Liver (tissue), 9 donors: Measurements from ENCODE around the gene ADAP1. TPM values are rescaled to one million over a fixed set of nuclear protein-coding genes. Genes with fewer than 3 reads are reported as not detected.

Experiments
- DNase-seq: peaks from one replicate; pipeline ENCODE4 v3.0.0-alpha.2; 2017; ENCODE audit warnings: low spot score
- H3K27ac ChIP-seq, 2 donors: one replicate each; pipeline ENCODE4 v1.7.0; 2013; ENCODE audit warnings: inconsistent platforms in 2 of 2, low read length in 2 of 2, control low read depth in 1 of 2, low read depth in 1 of 2, mild to moderate bottlenecking in 1 of 2
- H3K27me3 ChIP-seq, 4 donors: one replicate each; pipeline versions ENCODE4 v1.6.1 to v1.7.0; 2013; ENCODE audit warnings: low read length in 3 of 4, inconsistent platforms in 1 of 4, mild to moderate bottlenecking in 1 of 4, moderate library complexity in 1 of 4; ENCODE audit not compliant: control insufficient read depth in 4 of 4, insufficient read depth in 4 of 4
- H3K36me3 ChIP-seq, 4 donors: one replicate each; pipeline versions ENCODE4 v1.6.1 to v1.7.0; 2013; ENCODE audit warnings: low read length in 3 of 4, mild to moderate bottlenecking in 3 of 4, low read depth in 1 of 4, moderate library complexity in 1 of 4; ENCODE audit not compliant: control insufficient read depth in 4 of 4, insufficient read depth in 3 of 4
- H3K4me1 ChIP-seq, 4 donors: one replicate each; pipeline versions ENCODE4 v1.6.1 to v1.7.0; 2013; ENCODE audit warnings: low read length in 3 of 4, mild to moderate bottlenecking in 3 of 4, moderate library complexity in 1 of 4; ENCODE audit not compliant: control insufficient read depth in 4 of 4, insufficient read depth in 4 of 4
- H3K4me3 ChIP-seq, 3 donors: one replicate each; pipeline versions ENCODE4 v1.6.1 to v1.7.0; 2013; ENCODE audit warnings: low read length in 3 of 3, control low read depth in 1 of 3, low read depth in 1 of 3, mild to moderate bottlenecking in 1 of 3
- H3K9ac ChIP-seq, 2 donors: one replicate each; pipeline ENCODE4 v1.7.0; 2013; ENCODE audit warnings: low read length in 2 of 2, mild to moderate bottlenecking in 2 of 2, moderate library complexity in 2 of 2, control low read depth in 1 of 2, low read depth in 1 of 2
- H3K9me3 ChIP-seq, 4 donors: one replicate each; pipeline versions ENCODE4 v1.6.1 to v1.7.0; 2013; ENCODE audit warnings: low read length in 3 of 4; ENCODE audit not compliant: control insufficient read depth in 4 of 4
- ATF3 ChIP-seq: IDR thresholded peaks from 2 replicates; pipeline ENCODE4 v1.6.1; 2016; ENCODE audit warnings: antibody characterized with exemption
- CTCF ChIP-seq: fragments of 150-350 bp; IDR thresholded peaks from 2 replicates; pipeline ENCODE4 v1.5.1; 2017; ENCODE audit warnings: improper control_type of control experiment, low read depth, low read length; ENCODE audit not compliant: missing input control
- FOXA2 ChIP-seq: IDR thresholded peaks from 2 replicates; pipeline ENCODE4 v1.6.1; 2016; ENCODE audit warnings: antibody characterized with exemption
- GABPA ChIP-seq, 2 donors: IDR thresholded peaks in 1 of 2; conservative IDR thresholded peaks in 1 of 2; 2 replicates each; pipeline ENCODE4 v1.6.1; 2016; ENCODE audit warnings: antibody characterized with exemption in 2 of 2, mild to moderate bottlenecking in 1 of 2, moderate library complexity in 1 of 2
- HNF4A ChIP-seq, 2 donors: conservative IDR thresholded peaks; 2 replicates each; pipeline ENCODE4 v1.6.1; 2016; ENCODE audit warnings: antibody characterized with exemption in 2 of 2, mild to moderate bottlenecking in 2 of 2
- HNF4G ChIP-seq: IDR thresholded peaks from 2 replicates; pipeline ENCODE4 v1.6.1; 2016; ENCODE audit warnings: antibody characterized with exemption
- JUND ChIP-seq, 2 donors: IDR thresholded peaks; 2 replicates each; pipeline ENCODE4 v1.6.1; 2016; ENCODE audit warnings: antibody characterized with exemption in 2 of 2
- NR2F2 ChIP-seq: IDR thresholded peaks from 2 replicates; pipeline ENCODE4 v1.6.1; 2016; ENCODE audit warnings: antibody characterized with exemption
- RAD21 ChIP-seq, 2 donors: IDR thresholded peaks; 2 replicates each; pipeline ENCODE4 v1.6.1; 2016; ENCODE audit warnings: antibody characterized with exemption in 2 of 2, mild to moderate bottlenecking in 2 of 2
- SP1 ChIP-seq: IDR thresholded peaks from 2 replicates; pipeline ENCODE4 v1.6.1; 2018; ENCODE audit warnings: antibody characterized with exemption, mild to moderate bottlenecking
- TAF1 ChIP-seq: conservative IDR thresholded peaks from 2 replicates; pipeline ENCODE4 v1.6.1; 2016; ENCODE audit warnings: antibody characterized with exemption, mild to moderate bottlenecking
- YY1 ChIP-seq: IDR thresholded peaks from 2 replicates; pipeline ENCODE4 v1.6.1; 2016; ENCODE audit warnings: antibody characterized with exemption, mild to moderate bottlenecking
- ZBTB33 ChIP-seq: IDR thresholded peaks from 2 replicates; pipeline ENCODE4 v1.6.1; 2016; ENCODE audit warnings: antibody characterized with exemption
- WGBS: extraction: QIAGEN DNeasy Blood & Tissue Kit; methylation state at CpG from one replicate; pipeline ENCODE4 v1.1.7; 2013; 5-methylcytosine and 5-hydroxymethylcytosine counted together
- polyA plus RNA-seq, 2 donors: library from polyadenylated mRNA; stranded (reverse) in 1 of 2; unstranded in 1 of 2; fragments of 200-250 nt in 1 of 2; fragments of >200 nt in 1 of 2; fragmentation: Nextera tagmentation in 1 of 2; extraction: Ambion mirVana in 1 of 2; gene quantifications; one replicate each; pipeline versions ENCODE4 v1.2.1 to v1.2.3, GENCODE V29; 2013 to 2015
- total RNA-seq, 2 donors: library from RNA; depleted of rRNA; stranded (reverse); fragments of >200 nt; gene quantifications; one replicate each; pipeline ENCODE4 v1.2.3, GENCODE V29; 2014
- donor health status: healthy.
- donor health status: healthy.
- donor health status: healthy.
- donor health status: healthy.
- donor health status: healthy.

Gene ADAP1
- total and polyA plus RNA-seq, 4 donors = 0.46 to 3.7 (median 2.7) TPM

DNA sequence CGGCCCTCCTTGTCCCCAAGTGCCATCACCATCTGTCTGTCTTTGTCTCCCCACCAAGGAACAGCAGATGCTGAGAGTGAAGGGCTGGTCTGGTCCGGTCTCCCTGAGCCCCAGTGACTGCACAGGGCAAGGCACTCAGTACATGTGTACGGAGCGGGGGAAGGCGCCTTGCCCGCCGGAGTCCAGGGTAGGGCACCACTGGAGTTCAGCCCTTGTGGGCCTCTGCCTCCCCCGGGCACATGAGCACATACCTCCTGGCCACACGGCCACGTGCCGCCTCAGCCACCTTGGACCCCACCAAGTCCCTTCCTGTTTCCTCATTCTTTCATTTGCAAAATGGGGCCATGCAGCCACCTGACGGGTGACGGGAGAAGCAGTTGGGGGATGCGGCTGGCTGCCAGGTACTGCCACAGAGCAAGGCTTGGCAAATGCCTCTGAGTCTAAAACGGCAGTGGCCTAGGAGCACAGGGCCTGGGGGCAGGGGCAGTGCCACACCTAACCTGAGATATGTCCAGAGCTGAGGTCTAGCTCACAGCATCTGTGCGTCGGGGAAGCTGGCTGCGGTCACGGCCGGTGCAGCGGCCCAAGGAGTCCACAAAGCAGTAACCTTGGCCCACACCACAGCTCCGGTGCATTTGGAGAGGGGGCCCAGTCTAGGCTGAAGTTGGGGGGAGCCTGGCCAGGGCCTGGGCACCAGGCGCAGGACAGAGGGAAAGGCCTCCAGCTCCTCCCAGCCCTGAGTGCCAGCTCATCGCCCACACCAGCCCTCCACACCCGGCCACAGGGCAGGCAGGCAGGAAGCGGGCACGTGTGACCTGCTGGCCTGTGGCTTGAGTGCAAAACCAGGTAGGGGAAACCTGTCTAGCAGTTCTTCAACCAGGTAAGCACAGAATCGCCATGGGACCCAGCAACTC lies 5.2 kb downstream of the ADAP1 start:
- no peak for DNase-seq
- no peak overlapping the region for H3K9ac ChIP-seq
- peaks cover 0 to 8% (median 2%) of the 10 kb centered on the region in 4 donors for H3K4me1 ChIP-seq
- H3K9me3 ChIP-seq = no peaks in the 10 kb centered on the region
- no peak overlapping the region for H3K27ac ChIP-seq
- no peaks in the 10 kb centered on the region for H3K27me3 ChIP-seq
- TF ChIP-seq SP1 = no peak
- no peak for TF ChIP-seq FOXA2
- no peak for TF ChIP-seq CTCF
- TF ChIP-seq NR2F2 = no peak
- no peak for TF ChIP-seq HNF4A (conservative IDR thresholded peaks at IDR 0.05)
- no peak for TF ChIP-seq RAD21 (IDR thresholded peaks at IDR 0.05)
- no peak for TF ChIP-seq YY1
- TF ChIP-seq JUND (IDR thresholded peaks at IDR 0.05) = no peak
- TF ChIP-seq ATF3 = no peak
- 88% methylated on average over 28 of the region's 28 CpGs for WGBS
- no peak overlapping the region for H3K4me3 ChIP-seq
- no peaks in the 10 kb centered on the region for H3K36me3 ChIP-seq

- WGBS = 86% methylated on average over 37 of the region's 37 CpGs
- no peaks in the 10 kb centered on the region for H3K36me3 ChIP-seq
- no peak overlapping the region for H3K4me3 ChIP-seq
- H3K27ac ChIP-seq = no peak overlapping the region
- no peak overlapping the region for H3K9ac ChIP-seq
- H3K4me1 ChIP-seq = no peaks in the 10 kb centered on the region
- no peak for DNase-seq
- TF ChIP-seq CTCF (no peak), FOXA2 (no peak), ZBTB33 (no peak), SP1 (no peak), HNF4G (no peak), TAF1 (no peak), GABPA (IDR thresholded peaks at IDR 0.05 in 1 of 2, conservative IDR thresholded peaks at IDR 0.05 in 1 of 2) (no peak)
- no peaks in the 10 kb centered on the region for H3K27me3 ChIP-seq
- no peaks in the 10 kb centered on the region for H3K9me3 ChIP-seq
Measured at GRCh38 chr7:947391-948210, 6.9 kb downstream of the ADAP1 start.
